Lung (tissue), 12 donors: ENCODE results near the gene LAMC2. TPM values are rescaled to one million over a fixed set of nuclear protein-coding genes. Genes with fewer than 3 reads are reported as not detected.
A peak's percentile ranks its signal among the peaks of the same experiment; 100 is the strongest.

Source experiments
- ATAC-seq: fragments of 200-7000 bp; cut with Tn5 transposase; one replicate; pipeline ENCODE4 v1.9.1; 2020; ENCODE audit warnings: moderate number of reproducible peaks; ENCODE audit not compliant: insufficient read depth, low FRiP score
- DNase-seq, 3 donors: peaks; one replicate each; pipeline ENCODE4 v3.0.0-alpha.2; 2013 to 2017
- H3K27ac ChIP-seq, 2 donors: one replicate each; pipeline ENCODE4 v1.5.1; 2013; ENCODE audit warnings: mild to moderate bottlenecking in 2 of 2, moderate library complexity in 2 of 2, control low read depth in 1 of 2, inconsistent platforms in 1 of 2, low read depth in 1 of 2, low read length in 1 of 2
- H3K27me3 ChIP-seq, 3 donors: one replicate each; pipeline ENCODE4 v1.5.1; 2013; ENCODE audit warnings: low read length in 2 of 3; ENCODE audit not compliant: control insufficient read depth in 3 of 3, insufficient read depth in 3 of 3
- H3K36me3 ChIP-seq, 4 donors: one replicate each; pipeline ENCODE4 v1.5.1; 2013; ENCODE audit warnings: low read length in 4 of 4, mild to moderate bottlenecking in 1 of 4, moderate library complexity in 1 of 4; ENCODE audit not compliant: control insufficient read depth in 4 of 4, insufficient read depth in 4 of 4
- H3K4me1 ChIP-seq, 5 donors: one replicate each; pipeline ENCODE4 v1.5.1; 2013; ENCODE audit warnings: low read length in 5 of 5, mild to moderate bottlenecking in 2 of 5, moderate library complexity in 1 of 5; ENCODE audit not compliant: control insufficient read depth in 5 of 5, insufficient read depth in 5 of 5
- H3K4me3 ChIP-seq: one replicate; pipeline ENCODE4 v1.5.1; 2013; ENCODE audit warnings: mild to moderate bottlenecking, control low read depth, moderate library complexity
- H3K9ac ChIP-seq, 2 donors: one replicate each; pipeline ENCODE4 v1.5.1; 2013; ENCODE audit warnings: low read length in 2 of 2, control low read depth in 1 of 2; ENCODE audit not compliant: insufficient read depth in 1 of 2
- H3K9me3 ChIP-seq, 4 donors: one replicate each; pipeline ENCODE4 v1.5.1; 2013; ENCODE audit warnings: low read length in 3 of 4, mild to moderate bottlenecking in 1 of 4, moderate library complexity in 1 of 4; ENCODE audit not compliant: control insufficient read depth in 4 of 4, insufficient read depth in 3 of 4
- WGBS, 2 donors: extraction: QIAGEN DNeasy Blood & Tissue Kit; methylation state at CpG; one replicate each; pipeline ENCODE4 v1.1.7; 2013; 5-methylcytosine and 5-hydroxymethylcytosine counted together
- polyA plus RNA-seq, 2 donors: library from polyadenylated mRNA; stranded (reverse); fragments of 200-250 nt; gene quantifications; one replicate each; pipeline ENCODE4 v1.2.1, GENCODE V29; 2013
- total RNA-seq, 2 donors: library from RNA; depleted of rRNA in 1 of 2; stranded (reverse); fragments of >200 nt in 1 of 2; gene quantifications; one replicate each; pipeline ENCODE4 v1.2.1, GENCODE V29; 2014 to 2021
- TF ChIP-seq, protein P1 (sequence below): IDR thresholded peaks from 2 replicates; pipeline ENCODE4 v1.5.1; 2012; ENCODE audit warnings: mild to moderate bottlenecking; ENCODE audit errors: control extremely low read depth, extremely low read depth
- donor health status: control.
- donor health status: control.
- donor health status: Bipolar disorder and iron deficiency.
- donor health status: healthy.
- donor health status: DM: yes; HTN: yes; CAD: no.

The LAMC2 gene
- total and polyA plus RNA-seq, 4 donors: 13.7 to 63.1 (median 40.3) TPM

DNA sequence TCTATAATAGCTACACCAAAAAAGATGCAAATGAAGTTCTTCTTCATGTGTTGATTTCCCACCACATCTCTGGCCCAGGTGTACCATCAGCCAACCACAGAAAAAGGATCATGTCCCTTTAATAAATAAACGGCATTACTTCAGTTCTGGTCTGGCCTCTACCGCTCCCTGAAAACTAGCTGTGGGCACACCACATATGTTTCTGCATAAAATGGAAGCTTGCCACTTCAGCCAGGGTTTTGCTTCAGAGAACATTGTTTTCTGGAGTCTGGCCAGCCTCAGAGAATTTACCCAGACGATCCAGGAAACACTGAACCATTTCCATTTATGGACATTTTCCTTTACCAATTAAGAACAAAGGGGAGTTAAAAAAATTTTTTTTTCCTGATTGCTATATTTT is 5.8 kb upstream of the LAMC2 start:
- Histone ChIP-seq H3K9me3 (no peaks in the 10 kb centered on the region), H3K4me3 (no peak overlapping the region), H3K36me3 (no peaks in the 10 kb centered on the region), H3K4me1 (peaks cover 0 to 12% (median 4%) of the 10 kb centered on the region in 5 donors), H3K27ac (peak overlapping the region; percentile 63 to 87), H3K27me3 (no peaks in the 10 kb centered on the region), H3K9ac (no peak overlapping the region)
- peak; percentile 84 to 96 (median 95) for DNase-seq
- no peak for ATAC-seq
- TF ChIP-seq, protein P1, sequence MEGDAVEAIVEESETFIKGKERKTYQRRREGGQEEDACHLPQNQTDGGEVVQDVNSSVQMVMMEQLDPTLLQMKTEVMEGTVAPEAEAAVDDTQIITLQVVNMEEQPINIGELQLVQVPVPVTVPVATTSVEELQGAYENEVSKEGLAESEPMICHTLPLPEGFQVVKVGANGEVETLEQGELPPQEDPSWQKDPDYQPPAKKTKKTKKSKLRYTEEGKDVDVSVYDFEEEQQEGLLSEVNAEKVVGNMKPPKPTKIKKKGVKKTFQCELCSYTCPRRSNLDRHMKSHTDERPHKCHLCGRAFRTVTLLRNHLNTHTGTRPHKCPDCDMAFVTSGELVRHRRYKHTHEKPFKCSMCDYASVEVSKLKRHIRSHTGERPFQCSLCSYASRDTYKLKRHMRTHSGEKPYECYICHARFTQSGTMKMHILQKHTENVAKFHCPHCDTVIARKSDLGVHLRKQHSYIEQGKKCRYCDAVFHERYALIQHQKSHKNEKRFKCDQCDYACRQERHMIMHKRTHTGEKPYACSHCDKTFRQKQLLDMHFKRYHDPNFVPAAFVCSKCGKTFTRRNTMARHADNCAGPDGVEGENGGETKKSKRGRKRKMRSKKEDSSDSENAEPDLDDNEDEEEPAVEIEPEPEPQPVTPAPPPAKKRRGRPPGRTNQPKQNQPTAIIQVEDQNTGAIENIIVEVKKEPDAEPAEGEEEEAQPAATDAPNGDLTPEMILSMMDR: no peak
- WGBS, 2 donors: 6 to 11% methylated on average over 3 of the region's 3 CpGs

DNA sequence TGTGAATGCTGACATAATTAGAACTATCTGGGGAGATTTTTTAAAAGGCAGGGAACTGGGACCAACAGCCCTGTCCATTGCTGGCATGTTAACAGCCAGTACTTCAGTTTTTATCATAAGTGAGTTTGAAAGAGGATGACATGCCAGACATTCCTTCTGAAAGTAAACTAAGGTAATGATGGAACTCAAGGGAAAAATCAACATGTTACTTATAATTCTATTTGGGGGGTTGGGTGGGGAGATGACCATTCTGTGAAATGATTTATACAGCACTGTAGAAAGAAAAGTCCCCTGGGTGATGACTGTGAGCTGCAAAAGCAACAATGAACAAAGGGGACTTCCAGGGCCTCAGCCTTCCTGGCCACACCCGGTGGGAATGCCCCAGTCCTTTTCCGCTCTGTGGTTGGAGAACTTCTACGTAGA is 5.4 kb upstream of the LAMC2 start:
- peak overlapping the region in 1 of 2 donors; percentile 87 for H3K27ac ChIP-seq
- H3K4me3 ChIP-seq: no peak overlapping the region
- no peaks in the 10 kb centered on the region for H3K27me3 ChIP-seq
- DNase-seq (peak; percentile 52 to 64 (median 61)), ATAC-seq (peak; percentile 72)
- no peak overlapping the region for H3K9ac ChIP-seq
- H3K9me3 ChIP-seq: no peaks in the 10 kb centered on the region
- TF ChIP-seq, protein P1: no peak
- H3K4me1 ChIP-seq: peaks cover 0 to 12% (median 5%) of the 10 kb centered on the region in 5 donors
- no peaks in the 10 kb centered on the region for H3K36me3 ChIP-seq
- 24 to 39% methylated on average over 3 of the region's 3 CpGs for WGBS, 2 donors

DNA sequence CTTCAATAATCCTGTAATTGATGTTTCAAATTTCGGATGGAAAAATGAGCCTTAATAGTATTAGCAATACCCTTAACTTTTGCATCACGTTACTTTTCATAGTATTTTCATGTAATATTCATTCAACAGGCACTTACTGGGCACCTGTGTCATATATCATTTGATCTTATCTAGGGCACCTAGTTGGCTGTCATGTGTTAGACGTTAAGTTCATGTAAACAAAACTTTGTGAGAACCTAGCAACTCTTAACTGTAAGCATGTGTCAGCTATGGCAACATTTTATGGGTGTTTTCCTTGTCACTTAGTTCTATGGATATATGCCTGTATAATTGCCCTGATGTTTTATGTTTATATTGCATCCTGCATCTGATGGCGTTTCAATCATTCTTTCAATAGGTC is 777 bp downstream of the LAMC2 start:
- Histone ChIP-seq H3K36me3 (no peaks in the 10 kb centered on the region), H3K4me1 (peaks cover 0 to 7% (median 2%) of the 10 kb centered on the region in 5 donors), H3K4me3 (no peak overlapping the region), H3K9ac (no peak overlapping the region), H3K27me3 (no peaks in the 10 kb centered on the region), H3K9me3 (no peaks in the 10 kb centered on the region), H3K27ac (no peak overlapping the region)
- TF ChIP-seq, protein P1: no peak
- ATAC-seq (no peak), DNase-seq (no peak)
- 67 to 78% methylated on average over 4 of the region's 4 CpGs for WGBS, 2 donors

DNA sequence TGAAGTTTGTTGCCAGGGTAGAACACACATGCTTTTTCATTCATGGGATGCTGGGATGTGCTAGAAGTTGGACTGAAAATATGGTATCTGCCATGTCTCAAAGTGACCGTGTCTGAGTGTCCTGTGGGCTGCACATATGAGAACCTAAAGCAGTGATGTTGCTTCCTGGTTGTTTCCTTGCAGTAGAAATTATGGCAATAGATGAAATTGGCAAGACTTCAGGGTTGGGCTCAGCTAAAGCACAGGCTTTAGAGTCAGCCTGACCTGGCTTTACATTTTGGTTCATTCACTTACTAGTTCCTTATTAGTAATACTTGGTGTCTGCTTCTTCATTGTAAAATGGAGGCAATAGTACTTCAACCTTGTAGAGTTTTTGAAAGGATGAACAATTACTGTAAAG is 2.2 kb downstream of the LAMC2 start:
- H3K27me3 ChIP-seq: no peaks in the 10 kb centered on the region
- H3K4me1 ChIP-seq: peaks cover 0 to 7% (median 2%) of the 10 kb centered on the region in 5 donors
- H3K9ac ChIP-seq: no peak overlapping the region
- no peaks in the 10 kb centered on the region for H3K36me3 ChIP-seq
- 77 to 86% methylated on average over 1 of the region's 1 CpG for WGBS, 2 donors
- DNase-seq (peak in 1 of 3 donors; percentile 30), ATAC-seq (no peak)
- H3K4me3 ChIP-seq: no peak overlapping the region
- no peaks in the 10 kb centered on the region for H3K9me3 ChIP-seq
- H3K27ac ChIP-seq: no peak overlapping the region
- TF ChIP-seq, protein P1: no peak
